SKM-1 treated with dmso at 0.1 percent for 144 hours (cell line): Measurements from ENCODE around the gene KRTAP20-2.

Experiments used
- DNase-seq: peaks from one replicate; lab custom pipeline; 2025; ENCODE audit not compliant: unreplicated experiment; lab: John Stamatoyannopoulos, UW

Gene KRTAP20-2

GRCh38 chr21:30672985-30673650 is 38.1 kb downstream of the KRTAP20-2 start:
- DNase-seq: no peak

- DNase-seq: no peak
These were observed 39.3 kb downstream of the KRTAP20-2 start for GRCh38 chr21:30674312-30674711.

GRCh38 chr21:30676737-30677136 is 41.7 kb downstream of the KRTAP20-2 start:
- DNase-seq: no peak

- DNase-seq: no peak
These were observed 45.6 kb downstream of the KRTAP20-2 start for GRCh38 chr21:30680586-30680985.

- DNase-seq: no peak
These were observed 49.5 kb downstream of the KRTAP20-2 start for GRCh38 chr21:30684506-30684905.
